Measurements from ENCODE around the gene GMPR2. TPM values are rescaled to one million over a fixed set of nuclear protein-coding genes. Genes with fewer than 3 reads are reported as not detected.

GMPR2 gene
- polyA plus RNA-seq, 1 donor, result 121 TPM

- no peak for DNase-seq
Measured at GRCh38 chr14:24249230-24250021, 16.7 kb downstream of the GMPR2 start.

- DNase-seq, result no peak
Measured at GRCh38 chr14:24250354-24250753, 17.6 kb downstream of the GMPR2 start.

GRCh38 chr14:24251880-24252288 lies 19.2 kb downstream of the GMPR2 start:
- DNase-seq, result no peak

GRCh38 chr14:24252289-24253124 lies 19.8 kb downstream of the GMPR2 start:
- no peak for DNase-seq

GRCh38 chr14:24253936-24254335 lies 21.2 kb downstream of the GMPR2 start:
- DNase-seq, result no peak

- no peak for DNase-seq
Measured at GRCh38 chr14:24254630-24255392, 22.1 kb downstream of the GMPR2 start.

- no peak for DNase-seq
Measured at GRCh38 chr14:24255438-24255837, 22.7 kb downstream of the GMPR2 start.

- DNase-seq, result no peak
Measured at GRCh38 chr14:24255931-24256711, 23.4 kb downstream of the GMPR2 start.

GRCh38 chr14:24256960-24257359 lies 24.2 kb downstream of the GMPR2 start:
- no peak for DNase-seq

GRCh38 chr14:24258119-24258518 lies 25.4 kb downstream of the GMPR2 start:
- no peak for DNase-seq

GRCh38 chr14:24258548-24259265 lies 26.0 kb downstream of the GMPR2 start:
- no peak for DNase-seq

- no peak for DNase-seq
Measured at GRCh38 chr14:24259282-24260025, 26.7 kb downstream of the GMPR2 start.

- DNase-seq, result no peak
Measured at GRCh38 chr14:24260026-24260779, 27.5 kb downstream of the GMPR2 start.

- DNase-seq, result no peak
Measured at GRCh38 chr14:24260780-24261157, 28.0 kb downstream of the GMPR2 start.

GRCh38 chr14:24261256-24261968 lies 28.7 kb downstream of the GMPR2 start:
- DNase-seq, result no peak

- no peak for DNase-seq
Measured at GRCh38 chr14:24261969-24262327, 29.2 kb downstream of the GMPR2 start.

GRCh38 chr14:24262821-24263733 lies 30.3 kb downstream of the GMPR2 start, which contains the start of gene TGM1:
TGM1 (minus strand) TSS chr14:24263177; CDS start chr14:24262352, 825 bp downstream.
- no peak for DNase-seq

GRCh38 chr14:24263848-24264247 lies 31.1 kb downstream of the GMPR2 start:
- DNase-seq, result no peak

Data from left kidney (tissue), 2 donors.